HG03095 (cell line): ENCODE measurements around the gene ARHGEF28.

ENCODE experiments used
- ATAC-seq: cut with Tn5 transposase; IDR thresholded peaks from one replicate; pipeline ENCODE4 v1.9.1; 2021; ENCODE audit warnings: moderate library complexity; ENCODE audit not compliant: unreplicated experiment

ARHGEF28 gene

GRCh38 chr5:73985145-73985544 is 359.1 kb downstream of the ARHGEF28 start:
- ATAC-seq, result no peak

- no peak for ATAC-seq
Measured at GRCh38 chr5:73986729-73987128, 360.7 kb downstream of the ARHGEF28 start.

GRCh38 chr5:73987915-73988314 is 361.9 kb downstream of the ARHGEF28 start:
- no peak for ATAC-seq

GRCh38 chr5:73989956-73990355 is 364.0 kb downstream of the ARHGEF28 start:
- no peak for ATAC-seq
